Measurements from ENCODE around the gene OR1I1.

DNA sequence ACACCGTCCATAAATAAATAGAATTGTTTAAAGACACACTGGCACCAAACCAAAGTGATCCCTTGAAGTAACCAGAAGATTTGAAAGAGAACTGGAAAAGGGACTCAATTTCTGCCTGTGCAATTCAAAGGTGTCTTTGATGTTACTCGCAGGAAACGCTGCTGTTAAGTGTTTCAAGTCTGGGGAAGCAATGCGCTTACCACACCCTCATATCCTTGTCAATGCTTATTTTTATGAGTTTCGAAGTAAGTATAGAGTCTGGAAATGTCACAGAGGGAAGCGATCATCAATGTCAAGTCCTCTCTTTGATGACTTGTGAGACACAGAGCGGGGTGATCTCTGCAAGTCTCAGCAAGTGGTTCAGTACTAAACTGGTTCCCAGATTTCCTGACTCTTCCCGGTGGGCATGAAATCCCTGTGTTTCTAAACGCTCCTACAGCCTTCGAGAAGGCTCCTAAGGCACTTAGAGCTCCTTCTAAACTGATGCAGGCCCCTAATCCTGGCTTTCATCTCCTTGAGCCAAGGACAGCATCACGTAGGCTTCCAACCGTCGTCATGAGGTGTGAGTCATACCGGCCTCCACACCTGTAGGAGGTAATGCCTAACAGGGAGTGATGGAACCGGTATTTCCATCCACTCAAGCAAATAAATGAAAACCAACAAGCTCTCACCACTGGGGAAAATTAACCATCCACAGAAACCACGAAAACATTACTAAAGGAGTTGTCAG lies 48.0 kb downstream of the OR1I1 start:
- TF ChIP-seq POLR2A (IDR thresholded peaks at IDR 0.05; ENCODE audit: low read length) (no peak), GATA1 (IDR thresholded peaks at IDR 0.05; ENCODE audit: low read depth, low read length) (no peak)

Measured in erythroblast (primary cell).